Astrocyte (in vitro differentiated cells and primary cell): Measurements from ENCODE around the gene VASH2. TPM values are rescaled to one million over a fixed set of nuclear protein-coding genes. Genes with fewer than 3 reads are reported as not detected.

ENCODE experiments used
- DNase-seq: peaks from one replicate; pipeline ENCODE4 v3.0.0-alpha.2; 2010; ENCODE audit warnings: low read depth
- FAIRE-seq: peaks from 2 replicates; lab custom pipeline; 2011; peaks lifted over from hg19 to GRCh38; lab: Jason Lieb, UNC
- H2AFZ ChIP-seq: 2 replicates; pipeline ENCODE4 v1.6.0; 2012; ENCODE audit warnings: low read depth, low read length, inconsistent platforms
- H3K27ac ChIP-seq: 2 replicates; pipeline ENCODE4 v1.5.1; 2011; ENCODE audit warnings: low read depth, low read length, inconsistent platforms
- H3K27me3 ChIP-seq: 2 replicates; pipeline ENCODE4 v1.6.0; 2011; ENCODE audit warnings: low read length, inconsistent platforms; ENCODE audit not compliant: insufficient read depth
- H3K36me3 ChIP-seq: 2 replicates; pipeline ENCODE4 v1.5.1; 2011; ENCODE audit warnings: low read length, inconsistent platforms; ENCODE audit not compliant: insufficient read depth
- H3K4me1 ChIP-seq: 2 replicates; pipeline ENCODE4 v1.5.1; 2011; ENCODE audit warnings: low read length, inconsistent platforms; ENCODE audit not compliant: insufficient read depth
- H3K4me2 ChIP-seq: 2 replicates; pipeline ENCODE4 v1.6.0; 2012; ENCODE audit warnings: low read length, inconsistent platforms
- H3K4me3 ChIP-seq: 2 replicates; pipeline ENCODE4 v1.5.1; 2011; ENCODE audit warnings: low read depth, mild to moderate bottlenecking, low read length, inconsistent platforms; ENCODE audit not compliant: insufficient read depth
- H3K79me2 ChIP-seq: 2 replicates; pipeline ENCODE4 v1.6.0; 2012; ENCODE audit warnings: mild to moderate bottlenecking, low read length, inconsistent platforms; ENCODE audit not compliant: insufficient read depth
- H3K9ac ChIP-seq: 2 replicates; pipeline ENCODE4 v1.6.0; 2012; ENCODE audit warnings: mild to moderate bottlenecking, low read length, inconsistent platforms
- H3K9me3 ChIP-seq: 2 replicates; pipeline ENCODE4 v1.5.1; 2012; ENCODE audit warnings: low read depth, mild to moderate bottlenecking, low read length, inconsistent platforms; ENCODE audit not compliant: insufficient read depth
- H4K20me1 ChIP-seq: 2 replicates; pipeline ENCODE4 v1.6.0; 2012; ENCODE audit warnings: low read length, inconsistent platforms; ENCODE audit not compliant: insufficient read depth
- H3K27ac Mint-ChIP-seq: one replicate; pipeline ENCODE4 v1.8.0; 2021; ENCODE audit warnings: mild to moderate bottlenecking, mixed read lengths; ENCODE audit not compliant: unreplicated experiment
- H3K27me3 Mint-ChIP-seq: one replicate; pipeline ENCODE4 v1.8.0; 2021; ENCODE audit warnings: low read depth, mixed read lengths; ENCODE audit not compliant: unreplicated experiment
- H3K36me3 Mint-ChIP-seq: one replicate; pipeline ENCODE4 v1.8.0; 2021; ENCODE audit warnings: low read depth, mixed read lengths; ENCODE audit not compliant: unreplicated experiment
- H3K4me1 Mint-ChIP-seq: one replicate; pipeline ENCODE4 v1.8.0; 2021; ENCODE audit warnings: low read depth, mixed read lengths; ENCODE audit not compliant: unreplicated experiment
- H3K4me3 Mint-ChIP-seq: one replicate; pipeline ENCODE4 v1.8.0; 2021; ENCODE audit warnings: mild to moderate bottlenecking, moderate library complexity, mixed read lengths; ENCODE audit not compliant: unreplicated experiment
- H3K9me3 Mint-ChIP-seq: one replicate; pipeline ENCODE4 v1.8.0; 2021; ENCODE audit warnings: mild to moderate bottlenecking, mixed read lengths; ENCODE audit not compliant: unreplicated experiment
- CTCF ChIP-seq: IDR thresholded peaks from 2 replicates; pipeline ENCODE4 v1.5.1; 2011; ENCODE audit warnings: low read depth, mild to moderate bottlenecking, inconsistent platforms, low read length, moderate library complexity; ENCODE audit not compliant: insufficient read depth
- EZH2 ChIP-seq: IDR thresholded peaks from 2 replicates; pipeline ENCODE4 v1.6.1; 2012; ENCODE audit warnings: mild to moderate bottlenecking, low read length, inconsistent platforms; ENCODE audit not compliant: insufficient read depth
- total RNA-seq: library from RNA; stranded (reverse); gene quantifications from 2 replicates; pipeline ENCODE4 v1.2.1, GENCODE V29; 2021

Gene VASH2
- total RNA-seq, 1 donor from 2014 or later: 7.1 TPM

- H3K4me3 ChIP-seq: no peak overlapping the region
- TF ChIP-seq CTCF: no peak
- no peak for TF ChIP-seq EZH2
- H3K4me1 ChIP-seq: no peaks in the 10 kb centered on the region
- Mint-ChIP-seq H3K36me3 (no peaks in the 10 kb centered on the region), H3K9me3 (peaks cover 2% of the 10 kb centered on the region), H3K27ac (no peak overlapping the region), H3K4me3 (no peak overlapping the region), H3K27me3 (peaks cover 5% of the 10 kb centered on the region), H3K4me1 (no peaks in the 10 kb centered on the region)
- no peak overlapping the region for H2AFZ ChIP-seq
- no peak for DNase-seq
- H3K36me3 ChIP-seq: no peaks in the 10 kb centered on the region
- H3K9me3 ChIP-seq: peaks cover 3% of the 10 kb centered on the region
- H3K79me2 ChIP-seq: no peaks in the 10 kb centered on the region
- H4K20me1 ChIP-seq: no peaks in the 10 kb centered on the region
- H3K9ac ChIP-seq: no peak overlapping the region
- no peak overlapping the region for H3K4me2 ChIP-seq
- peaks cover 8% of the 10 kb centered on the region for H3K27me3 ChIP-seq
- H3K27ac ChIP-seq: no peak overlapping the region
- no peak for FAIRE-seq
These were observed 14.9 kb upstream of the VASH2 start for GRCh38 chr1:212935387-212935981.

GRCh38 chr1:212937034-212937433, 13.3 kb upstream of the VASH2 start:
- H3K4me3 Mint-ChIP-seq: no peak overlapping the region
- no peak overlapping the region for H3K9ac ChIP-seq
- peaks cover 3% of the 10 kb centered on the region for H3K9me3 ChIP-seq
- H3K36me3 ChIP-seq: no peaks in the 10 kb centered on the region
- peaks cover 2% of the 10 kb centered on the region for H3K9me3 Mint-ChIP-seq
- no peaks in the 10 kb centered on the region for H3K4me1 ChIP-seq
- no peaks in the 10 kb centered on the region for H4K20me1 ChIP-seq
- peaks cover 5% of the 10 kb centered on the region for H3K27me3 Mint-ChIP-seq
- H3K27ac Mint-ChIP-seq: no peak overlapping the region
- H3K36me3 Mint-ChIP-seq: no peaks in the 10 kb centered on the region
- no peak overlapping the region for H3K4me2 ChIP-seq
- H3K27ac ChIP-seq: no peak overlapping the region
- peaks cover 8% of the 10 kb centered on the region for H3K27me3 ChIP-seq
- H3K79me2 ChIP-seq: no peaks in the 10 kb centered on the region
- no peak for DNase-seq
- no peak overlapping the region for H2AFZ ChIP-seq
- no peaks in the 10 kb centered on the region for H3K4me1 Mint-ChIP-seq
- TF ChIP-seq CTCF: no peak
- no peak for TF ChIP-seq EZH2
- H3K4me3 ChIP-seq: no peak overlapping the region
- no peak for FAIRE-seq

GRCh38 chr1:212938846-212939245, 11.5 kb upstream of the VASH2 start:
- no peaks in the 10 kb centered on the region for H4K20me1 ChIP-seq
- no peak overlapping the region for H3K4me2 ChIP-seq
- H3K4me3 ChIP-seq: no peak overlapping the region
- no peak overlapping the region for H3K9ac ChIP-seq
- no peaks in the 10 kb centered on the region for H3K79me2 ChIP-seq
- no peaks in the 10 kb centered on the region for H3K4me1 Mint-ChIP-seq
- H3K27ac ChIP-seq: no peak overlapping the region
- no peaks in the 10 kb centered on the region for H3K36me3 ChIP-seq
- H3K27ac Mint-ChIP-seq: no peak overlapping the region
- TF ChIP-seq EZH2 (no peak), CTCF (no peak)
- DNase-seq (no peak), FAIRE-seq (no peak)
- no peak overlapping the region for H2AFZ ChIP-seq
- peaks cover 3% of the 10 kb centered on the region for H3K9me3 ChIP-seq
- H3K9me3 Mint-ChIP-seq: peaks cover 2% of the 10 kb centered on the region
- H3K27me3 Mint-ChIP-seq: peaks cover 5% of the 10 kb centered on the region
- peaks cover 5% of the 10 kb centered on the region for H3K27me3 ChIP-seq
- H3K4me1 ChIP-seq: no peaks in the 10 kb centered on the region
- H3K4me3 Mint-ChIP-seq: no peak overlapping the region
- no peaks in the 10 kb centered on the region for H3K36me3 Mint-ChIP-seq
